HG03442 (cell line): Measurements from ENCODE around the gene TTC33.
A peak's percentile ranks its signal among the peaks of the same experiment; 100 is the strongest.

Source experiments
- ATAC-seq: cut with Tn5 transposase; IDR thresholded peaks from one replicate; pipeline ENCODE4 v1.9.1; 2021; ENCODE audit warnings: mild to moderate bottlenecking, moderate library complexity; ENCODE audit not compliant: unreplicated experiment

Gene TTC33

GRCh38 chr5:40681363-40682153, 74.2 kb downstream of the TTC33 start:
- peak; percentile 10 for ATAC-seq

DNA sequence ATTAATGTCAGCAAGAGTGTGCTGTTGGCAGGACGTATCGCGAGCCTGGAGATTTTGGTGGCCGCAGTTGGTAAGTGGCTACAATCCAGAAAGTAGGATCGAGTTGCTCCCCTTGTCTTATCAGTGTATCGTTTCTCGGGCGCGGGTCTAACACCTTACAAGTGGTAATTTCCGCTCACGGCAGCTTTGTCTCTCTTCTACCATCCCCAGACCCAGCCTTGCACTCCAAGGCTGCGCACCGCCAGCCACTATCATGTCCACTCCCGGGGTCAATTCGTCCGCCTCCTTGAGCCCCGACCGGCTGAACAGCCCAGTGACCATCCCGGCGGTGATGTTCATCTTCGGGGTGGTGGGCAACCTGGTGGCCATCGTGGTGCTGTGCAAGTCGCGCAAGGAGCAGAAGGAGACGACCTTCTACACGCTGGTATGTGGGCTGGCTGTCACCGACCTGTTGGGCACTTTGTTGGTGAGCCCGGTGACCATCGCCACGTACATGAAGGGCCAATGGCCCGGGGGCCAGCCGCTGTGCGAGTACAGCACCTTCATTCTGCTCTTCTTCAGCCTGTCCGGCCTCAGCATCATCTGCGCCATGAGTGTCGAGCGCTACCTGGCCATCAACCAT, 74.9 kb downstream of the TTC33 start:
- ATAC-seq = no peak

DNA sequence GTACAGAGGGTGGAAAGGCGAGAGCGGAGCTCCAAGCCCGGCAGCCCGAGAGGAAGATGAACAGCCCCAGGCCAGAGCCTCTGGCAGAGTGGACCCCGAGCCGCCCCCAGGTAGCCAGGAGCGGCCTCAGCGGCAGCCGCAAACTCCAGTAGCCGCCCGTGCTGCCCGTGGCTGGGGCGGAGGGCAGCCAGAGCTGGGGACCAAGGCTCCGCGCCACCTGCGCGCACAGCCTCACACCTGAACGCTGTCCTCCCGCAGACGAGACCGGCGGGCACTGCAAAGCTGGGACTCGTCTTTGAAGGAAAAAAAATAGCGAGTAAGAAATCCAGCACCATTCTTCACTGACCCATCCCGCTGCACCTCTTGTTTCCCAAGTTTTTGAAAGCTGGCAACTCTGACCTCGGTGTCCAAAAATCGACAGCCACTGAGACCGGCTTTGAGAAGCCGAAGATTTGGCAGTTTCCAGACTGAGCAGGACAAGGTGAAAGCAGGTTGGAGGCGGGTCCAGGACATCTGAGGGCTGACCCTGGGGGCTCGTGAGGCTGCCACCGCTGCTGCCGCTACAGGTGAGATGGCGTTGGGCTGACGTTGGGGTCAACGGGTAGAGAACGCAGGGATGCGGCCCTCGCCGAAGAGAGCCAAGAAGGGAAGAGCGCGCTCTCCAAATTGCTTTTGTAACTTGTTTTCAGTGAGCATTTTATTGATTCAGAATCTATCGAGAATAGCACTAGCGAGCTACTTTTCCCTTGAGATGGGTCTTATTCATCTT, 75.7 kb downstream of the TTC33 start, which contains the start of gene PTGER4:
Gene PTGER4, plus strand, starts transcription at position 3 of the 769 bp plus-strand sequence. CDS start 1,079 bp downstream, outside the sequence.
- ATAC-seq = peak; percentile 25

DNA sequence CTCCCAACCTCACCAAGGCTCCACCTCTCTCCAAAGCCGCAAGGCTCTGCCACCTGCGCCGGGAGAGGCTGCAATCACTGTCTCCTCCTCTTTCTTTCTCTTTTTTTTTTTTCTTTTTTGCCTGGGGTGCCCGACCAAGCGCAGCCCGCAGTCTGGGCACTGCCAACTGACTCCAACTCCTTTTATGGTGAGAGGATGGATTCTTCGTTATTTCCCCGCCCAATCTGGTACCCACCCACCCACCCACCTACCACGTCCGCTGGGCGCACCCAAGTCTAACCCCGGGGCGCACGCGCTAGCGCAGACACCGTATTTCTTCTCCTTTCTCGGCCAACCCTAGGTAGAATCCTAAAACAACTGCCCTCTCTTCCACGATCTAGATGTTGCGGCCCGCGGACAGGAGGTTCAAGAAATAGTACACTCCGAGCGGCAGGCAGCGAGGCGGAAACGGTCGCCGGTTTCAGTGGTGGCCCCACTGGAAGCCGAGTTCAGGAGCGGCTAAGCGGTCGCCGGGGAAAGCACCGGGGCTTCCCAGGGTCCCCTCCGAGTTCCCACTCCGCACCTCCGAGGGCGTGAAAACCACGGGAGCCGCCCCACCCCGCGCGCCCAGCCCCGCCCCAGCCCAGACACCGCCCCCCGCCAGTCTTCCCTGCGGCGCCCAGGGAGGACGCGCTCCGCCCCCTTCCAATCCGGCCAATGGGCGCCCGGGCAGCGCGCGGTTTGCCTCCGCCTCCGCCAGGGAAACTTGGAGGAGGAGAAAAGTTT, 76.4 kb downstream of the TTC33 start:
- ATAC-seq = peak; percentile 62

- ATAC-seq = no peak
Observed at GRCh38 chr5:40678460-40679147, 77.2 kb downstream of the TTC33 start.

DNA sequence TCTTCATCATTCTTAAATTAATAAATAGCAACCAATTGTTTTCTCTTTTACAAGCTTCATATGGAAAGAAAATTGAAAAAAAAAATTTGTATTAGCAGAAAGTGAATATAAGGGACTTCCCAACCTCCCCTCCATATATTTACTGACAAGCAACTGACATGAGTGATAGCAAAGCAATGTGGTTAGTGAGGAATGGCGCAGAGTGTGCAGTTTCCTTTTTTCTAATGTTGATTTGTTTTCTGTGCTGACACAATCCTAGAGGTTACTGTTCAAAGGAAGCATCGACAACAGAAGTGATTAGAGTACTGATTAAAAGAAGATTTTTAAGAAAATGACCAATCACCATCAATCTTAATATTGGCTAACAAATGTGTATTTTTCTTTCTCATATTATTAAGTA, 77.7 kb downstream of the TTC33 start:
- no peak for ATAC-seq

GRCh38 chr5:40677456-40677855, 78.3 kb downstream of the TTC33 start:
- ATAC-seq = no peak

GRCh38 chr5:40676613-40677343, 79.0 kb downstream of the TTC33 start:
- no peak for ATAC-seq

GRCh38 chr5:40675396-40676133, 80.2 kb downstream of the TTC33 start:
- no peak for ATAC-seq

DNA sequence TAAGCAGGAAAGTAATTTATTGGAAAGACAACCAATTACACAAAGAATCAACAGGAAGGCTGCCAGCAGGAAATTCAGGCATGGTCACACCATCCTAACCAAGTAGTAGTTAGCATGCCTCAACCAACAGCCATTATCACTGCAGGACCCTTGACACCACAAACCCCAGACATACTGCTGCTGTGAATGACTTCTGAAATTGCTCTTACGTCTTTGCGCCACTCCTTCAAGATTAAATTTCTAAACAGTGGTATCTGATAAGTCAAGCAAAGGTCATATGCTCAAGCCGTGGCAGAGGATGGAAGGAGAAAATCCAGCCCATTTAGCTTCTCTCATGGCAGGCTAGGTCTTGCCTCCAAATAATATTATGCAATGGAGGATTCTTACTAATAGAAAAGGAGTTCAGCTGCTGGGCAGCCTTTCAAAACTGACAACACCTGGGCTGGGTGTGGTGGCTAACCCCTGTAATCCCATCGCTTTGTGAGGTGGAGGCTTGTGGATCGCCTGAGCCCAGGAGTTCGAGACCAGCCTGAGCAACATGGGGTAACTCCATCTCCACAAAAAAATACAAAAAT, 81.0 kb downstream of the TTC33 start:
- no peak for ATAC-seq

DNA sequence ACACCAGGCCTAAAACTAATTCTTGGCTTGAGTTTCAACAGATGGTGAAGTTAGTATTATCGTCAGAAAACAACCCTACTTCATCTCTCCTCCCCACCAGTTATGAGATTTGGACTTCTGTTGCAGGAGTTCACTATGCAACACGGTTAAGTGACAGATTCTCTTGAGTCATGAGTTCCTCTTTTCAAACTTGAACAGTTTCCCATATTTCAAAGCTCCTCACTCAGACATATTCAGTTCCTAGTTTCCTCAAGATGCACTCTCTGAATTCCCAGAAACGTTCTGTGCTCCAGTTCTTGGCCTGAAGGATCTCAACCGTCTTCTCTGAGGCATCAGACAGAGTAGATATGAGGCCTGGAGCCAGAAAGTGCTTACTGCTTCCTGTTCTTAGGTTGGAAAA, 83.3 kb downstream of the TTC33 start:
- no peak for ATAC-seq

- no peak for ATAC-seq
Observed at GRCh38 chr5:40669606-40670390, 86.0 kb downstream of the TTC33 start.

DNA sequence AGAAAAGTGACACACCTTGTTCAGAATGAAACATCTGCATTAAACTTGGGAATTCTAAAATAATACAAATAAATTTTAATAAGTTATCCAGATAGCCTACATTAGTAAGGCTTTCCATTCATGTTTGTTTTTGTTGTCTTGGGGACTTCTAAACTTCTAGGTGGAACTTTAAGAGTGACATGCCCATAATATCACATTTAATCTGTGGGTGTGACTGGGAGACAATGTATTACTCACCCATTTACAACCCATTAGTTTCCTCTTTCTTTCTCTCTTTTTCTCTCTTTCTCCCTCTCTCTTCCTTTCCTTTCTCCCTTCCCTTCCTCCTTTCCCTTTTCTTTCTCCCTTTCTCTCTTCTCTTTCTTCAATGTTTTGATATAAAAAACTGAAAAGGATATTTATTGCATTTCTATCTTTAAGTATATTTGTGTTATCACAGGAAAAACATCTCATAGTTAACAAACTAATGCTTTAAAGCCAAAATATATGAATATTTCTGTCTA, 88.5 kb downstream of the TTC33 start:
- ATAC-seq = no peak

- no peak for ATAC-seq
Observed at GRCh38 chr5:40666657-40667056, 89.1 kb downstream of the TTC33 start.

GRCh38 chr5:40665635-40666298, 90.0 kb downstream of the TTC33 start:
- ATAC-seq = no peak

- ATAC-seq = no peak
Observed at GRCh38 chr5:40660751-40661150, 95.0 kb downstream of the TTC33 start.

DNA sequence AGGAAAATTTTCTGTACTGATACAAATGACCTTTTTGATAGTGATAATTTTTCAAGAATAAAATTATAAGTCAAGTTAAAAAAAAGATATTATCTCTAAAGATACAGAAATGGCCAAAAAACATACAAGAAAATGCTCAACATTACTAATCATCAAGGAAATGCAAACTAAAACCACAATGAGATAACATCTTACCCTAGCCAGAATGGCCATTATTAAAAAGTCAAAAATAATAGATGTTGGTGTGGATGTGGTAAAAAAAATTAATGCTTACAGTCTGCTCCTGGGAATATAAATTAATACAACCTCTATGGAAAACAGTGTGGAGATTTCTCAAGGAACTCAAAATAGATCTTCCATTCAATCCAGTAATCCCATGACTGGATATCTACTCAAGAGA, 99.0 kb downstream of the TTC33 start:
- no peak for ATAC-seq
